Motor neuron (in vitro differentiated cells): ENCODE results near the gene LTB4R. TPM values are rescaled to one million over a fixed set of nuclear protein-coding genes. Genes with fewer than 3 reads are reported as not detected.

Experiments
- ATAC-seq, 8 experiments: fragments of 200-7000 bp; cut with Tn5 transposase; replicated peaks in 6 of 8; 2 replicates each; pipeline ENCODE4 v1.8.0; 2021; ENCODE audit warnings: mild to moderate bottlenecking in 8 of 8, moderate library complexity in 8 of 8
- H3K27ac ChIP-seq, 2 donors: fragments of 250-450 bp; sonication (Bioruptor Pico); 2 replicates each; pipeline ENCODE4 v1.9.0; 2021; ENCODE audit warnings: antibody characterized with exemption in 2 of 2, mild to moderate bottlenecking in 2 of 2, moderate library complexity in 1 of 2
- H3K4me1 ChIP-seq, 2 donors: fragments of 250-450 bp; sonication (Bioruptor Pico); replicated peaks in 1 of 2; 2 replicates each; pipeline ENCODE4 v1.6.1; 2021; ENCODE audit warnings: antibody characterized with exemption in 2 of 2, mild to moderate bottlenecking in 2 of 2, moderate library complexity in 1 of 2
- H3K4me3 ChIP-seq, 5 donors: fragments of 250-450 bp; sonication (Bioruptor Pico); 2 replicates each; pipeline ENCODE4 v1.9.0; 2021; ENCODE audit warnings: antibody characterized with exemption in 5 of 5, mild to moderate bottlenecking in 5 of 5, moderate library complexity in 4 of 5
- WGBS, 10 experiments: fragments of 450-650 bp; shearing (Covaris generic); methylation state at CpG; one replicate each; pipeline ENCODE4 v1.0.0; 2022; 5-methylcytosine and 5-hydroxymethylcytosine counted together
- in situ Hi-C, 9 experiments: fragments of 400-800 bp; cut with MboI; loops; one replicate each; pipeline ENCODE4 v1.15.0; 2021; ENCODE audit warnings: low sequenced_read_pairs in 9 of 9, low pct_unique_long_range_greater_than_20kb in 2 of 9; ENCODE audit not compliant: unreplicated experiment in 9 of 9
- total RNA-seq, 8 experiments: library from RNA; unstranded; fragments of 300-600 nt; gene quantifications; 2 replicates each; pipeline versions ENCODE4 v1.2.3 to v1.2.4, GENCODE V29; 2022

Gene LTB4R
- total RNA-seq, 8 experiments from 2014 or later: 0.92 to 13.6 (median 2.1) TPM

- no peak overlapping the region for H3K27ac ChIP-seq
- ATAC-seq: no peak
- WGBS, 10 experiments: 27 to 90% (median 60%) methylated on average over 1 to 6 of the region's 12 CpGs; no CpG with 5 or more reads in 6 of the 10 experiments
- in situ Hi-C loops: loop anchor here in 8 of 9 experiments (10.0 to 25.0 kb wide), 2 partner anchors 99 to 102 kb away; partner anchors contain the start of genes CBLN3 (in 4 of the 8), KHNYN (in 4 of the 8) and SDR39U1 (in 4 of the 8)
- no peak overlapping the region for H3K4me3 ChIP-seq
- peaks cover 0 to 10% of the 10 kb centered on the region in 2 donors for H3K4me1 ChIP-seq
These were observed 24.3 kb downstream of the LTB4R start for GRCh38 chr14:24335461-24336171.

- in situ Hi-C loops: loop anchor here in 8 of 9 experiments (10.0 to 25.0 kb wide), 2 partner anchors 98 to 100 kb away; partner anchors contain the start of genes CBLN3 (in 4 of the 8), KHNYN (in 4 of the 8) and SDR39U1 (in 4 of the 8)
- WGBS, 10 experiments: 42 to 80% (median 65%) methylated on average over 1 to 4 of the region's 7 CpGs; no CpG with 5 or more reads in 3 of the 10 experiments
- no peak overlapping the region for H3K27ac ChIP-seq
- peaks cover 0 to 10% of the 10 kb centered on the region in 2 donors for H3K4me1 ChIP-seq
- no peak overlapping the region for H3K4me3 ChIP-seq
- no peak for ATAC-seq
These were observed 26.0 kb downstream of the LTB4R start for GRCh38 chr14:24337144-24337823.

- 64 to 100% (median 76%) methylated on average over 2 to 8 of the region's 8 CpGs; no CpG with 5 or more reads in 3 of the 10 experiments for WGBS, 10 experiments
- Histone ChIP-seq H3K27ac (no peak overlapping the region), H3K4me3 (no peak overlapping the region), H3K4me1 (peaks cover 0 to 10% of the 10 kb centered on the region in 2 donors)
- no peak for ATAC-seq
- in situ Hi-C loops: loop anchor here in 8 of 9 experiments (10.0 to 25.0 kb wide), 2 partner anchors 97 to 100 kb away; partner anchors contain the start of genes CBLN3 (in 4 of the 8), KHNYN (in 4 of the 8) and SDR39U1 (in 4 of the 8)
These were observed 26.5 kb downstream of the LTB4R start for GRCh38 chr14:24337824-24338175.

DNA sequence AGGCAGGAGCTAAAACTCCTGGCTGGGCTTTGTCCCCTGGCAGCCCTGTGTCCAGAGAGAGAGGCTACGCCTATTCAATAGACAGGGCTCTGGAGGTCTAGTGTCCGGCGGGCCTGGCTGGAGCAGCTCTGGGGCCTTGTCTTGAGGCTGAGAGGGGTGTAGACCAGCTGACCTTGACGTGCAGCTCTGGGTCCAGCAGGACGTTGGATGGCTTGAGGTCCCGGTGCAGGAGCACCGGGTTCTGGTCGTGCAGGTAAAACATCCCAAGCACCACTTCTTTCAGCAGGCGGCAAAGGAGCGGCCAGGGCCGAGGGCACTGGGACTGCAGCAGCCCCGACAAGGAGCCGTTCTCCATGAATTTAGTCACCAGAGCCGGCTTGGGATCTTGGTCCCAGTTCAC is 27.5 kb downstream of the LTB4R start:
- Histone ChIP-seq H3K4me1 (peaks cover 0 to 10% of the 10 kb centered on the region in 2 donors), H3K4me3 (no peak overlapping the region), H3K27ac (no peak overlapping the region)
- WGBS, 10 experiments: 29 to 100% (median 64%) methylated on average over 1 to 11 of the region's 14 CpGs; no CpG with 5 or more reads in 4 of the 10 experiments
- in situ Hi-C loops: loop anchor here in 8 of 9 experiments (10.0 to 25.0 kb wide), 2 partner anchors 96 to 98 kb away; partner anchors contain the start of genes CBLN3 (in 4 of the 8), KHNYN (in 4 of the 8) and SDR39U1 (in 4 of the 8)
- ATAC-seq: no peak

- Histone ChIP-seq H3K4me3 (no peak within 1 kb of the TSS), H3K4me1 (peaks cover 0 to 9% of the 10 kb centered on the region in 2 donors), H3K27ac (no peak within 1 kb of the TSS)
- ATAC-seq: peak in 5 of 8 experiments; percentile 13 to 84 (median 49)
- 0 to 53% (median 10%) methylated on average over 1 to 13 of the region's 51 CpGs; no CpG with 5 or more reads in 4 of the 10 experiments for WGBS, 10 experiments
- in situ Hi-C loops: loop anchor here in 8 of 9 experiments (10.0 to 25.0 kb wide), 2 partner anchors 95 to 98 kb away; partner anchors contain the start of genes CBLN3 (in 4 of the 8), KHNYN (in 4 of the 8) and SDR39U1 (in 4 of the 8)
These were observed 28.2 kb downstream of the LTB4R start, which contains the start of gene RIPK3 for GRCh38 chr14:24339284-24340151. RIPK3 (minus strand) TSS chr14:24339991; CDS start chr14:24339826, 165 bp downstream.

- Histone ChIP-seq H3K27ac (no peak overlapping the region), H3K4me1 (peaks cover 0 to 4% of the 10 kb centered on the region in 2 donors), H3K4me3 (no peak overlapping the region)
- in situ Hi-C loops: loop anchor here in 4 of 9 experiments (25.0 kb wide), 1 partner anchor 97 kb away; the partner anchor contains the start of genes CBLN3 (in 4 of the 4), KHNYN (in 4 of the 4) and SDR39U1 (in 4 of the 4)
- 17 to 100% (median 94%) methylated on average over 1 of the region's 1 CpG; no CpG with 5 or more reads in 6 of the 10 experiments for WGBS, 10 experiments
- no peak for ATAC-seq
These were observed 29.3 kb downstream of the LTB4R start for GRCh38 chr14:24340606-24341005.

DNA sequence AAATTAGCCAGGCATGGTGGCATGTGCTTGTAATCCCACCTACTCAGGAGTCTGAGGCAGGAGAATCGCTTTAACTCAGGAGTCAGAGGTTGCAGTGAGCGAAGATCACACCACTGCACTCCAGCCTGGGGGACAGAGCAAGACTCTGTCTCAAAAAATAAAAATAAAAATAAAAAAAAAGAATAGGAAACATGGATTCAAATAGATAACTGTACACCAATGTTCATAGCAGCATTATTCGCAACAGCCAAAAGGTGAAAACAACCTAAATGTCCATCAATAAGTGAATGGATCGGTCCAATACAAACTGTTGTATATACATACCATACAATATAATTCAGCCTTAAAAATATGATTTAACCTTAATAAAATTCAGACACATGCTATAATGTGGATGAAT is 31.6 kb downstream of the LTB4R start:
- H3K4me3 ChIP-seq: no peak overlapping the region
- in situ Hi-C loops: loop anchor here in 4 of 9 experiments (25.0 kb wide), 1 partner anchor 94 kb away; the partner anchor contains the start of genes CBLN3 (in 4 of the 4), KHNYN (in 4 of the 4) and SDR39U1 (in 4 of the 4)
- peaks cover 0 to 4% of the 10 kb centered on the region in 2 donors for H3K4me1 ChIP-seq
- WGBS, 10 experiments: 70 to 100% (median 90%) methylated on average over 1 to 4 of the region's 4 CpGs; no CpG with 5 or more reads in 1 of the 10 experiments
- no peak for ATAC-seq
- H3K27ac ChIP-seq: no peak overlapping the region

GRCh38 chr14:24343795-24344660 is 32.7 kb downstream of the LTB4R start:
- in situ Hi-C loops: loop anchor here in 4 of 9 experiments (25.0 kb wide), 1 partner anchor 93 kb away; the partner anchor contains the start of genes CBLN3 (in 4 of the 4), KHNYN (in 4 of the 4) and SDR39U1 (in 4 of the 4)
- no peak for ATAC-seq
- Histone ChIP-seq H3K27ac (no peak overlapping the region), H3K4me1 (peaks cover 0 to 3% of the 10 kb centered on the region in 2 donors), H3K4me3 (no peak overlapping the region)
- 39 to 84% (median 72%) methylated on average over 2 to 7 of the region's 7 CpGs; no CpG with 5 or more reads in 1 of the 10 experiments for WGBS, 10 experiments

DNA sequence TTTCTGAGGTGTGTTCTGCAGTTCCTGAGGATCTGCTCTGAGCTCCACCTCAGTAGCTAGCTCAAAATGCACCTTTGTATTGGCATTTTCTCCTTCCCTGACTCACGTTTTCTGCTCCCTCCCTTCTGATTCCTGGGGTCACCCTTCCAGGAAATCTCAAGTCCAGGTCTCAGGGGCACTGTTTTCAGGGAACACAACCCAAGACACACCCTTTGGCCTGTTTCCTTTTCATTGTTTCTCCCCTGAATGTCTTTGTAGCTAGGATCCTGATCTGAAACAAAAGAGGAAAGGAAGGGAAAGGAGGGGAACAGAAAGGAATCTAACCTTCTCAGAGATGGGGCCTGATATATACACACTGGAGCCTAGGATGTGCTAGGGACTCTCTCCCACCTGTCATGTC is 35.8 kb downstream of the LTB4R start:
- no peak overlapping the region for H3K27ac ChIP-seq
- in situ Hi-C loops: loop anchor here in 4 of 9 experiments (25.0 kb wide), 1 partner anchor 90 kb away; the partner anchor contains the start of genes CBLN3 (in 4 of the 4), KHNYN (in 4 of the 4) and SDR39U1 (in 4 of the 4)
- no peak overlapping the region for H3K4me3 ChIP-seq
- no peak for ATAC-seq
- no peaks in the 10 kb centered on the region for H3K4me1 ChIP-seq
- 11 to 20% (median 17%) methylated on average over 1 of the region's 1 CpG; no CpG with 5 or more reads in 6 of the 10 experiments for WGBS, 10 experiments

GRCh38 chr14:24348186-24348585 is 36.9 kb downstream of the LTB4R start:
- Histone ChIP-seq H3K4me1 (no peaks in the 10 kb centered on the region), H3K4me3 (no peak overlapping the region), H3K27ac (no peak overlapping the region)
- in situ Hi-C loops: loop anchor here in 4 of 9 experiments (25.0 kb wide), 1 partner anchor 89 kb away; the partner anchor contains the start of genes CBLN3 (in 4 of the 4), KHNYN (in 4 of the 4) and SDR39U1 (in 4 of the 4)
- ATAC-seq: no peak
- WGBS, 10 experiments: 71 to 100% (median 88%) methylated on average over 2 of the region's 2 CpGs; no CpG with 5 or more reads in 4 of the 10 experiments
